HG03095 (cell line): Measurements from ENCODE around the gene UNC5A.
"Not testable (repeated sequence)": the region's sequence is repeated elsewhere in the genome, so short reads cannot be mapped to it uniquely, and the experiment has no call there.

Experiments
- ATAC-seq: cut with Tn5 transposase; IDR thresholded peaks from one replicate; pipeline ENCODE4 v1.9.1; 2021; ENCODE audit warnings: moderate library complexity; ENCODE audit not compliant: unreplicated experiment

UNC5A gene

DNA sequence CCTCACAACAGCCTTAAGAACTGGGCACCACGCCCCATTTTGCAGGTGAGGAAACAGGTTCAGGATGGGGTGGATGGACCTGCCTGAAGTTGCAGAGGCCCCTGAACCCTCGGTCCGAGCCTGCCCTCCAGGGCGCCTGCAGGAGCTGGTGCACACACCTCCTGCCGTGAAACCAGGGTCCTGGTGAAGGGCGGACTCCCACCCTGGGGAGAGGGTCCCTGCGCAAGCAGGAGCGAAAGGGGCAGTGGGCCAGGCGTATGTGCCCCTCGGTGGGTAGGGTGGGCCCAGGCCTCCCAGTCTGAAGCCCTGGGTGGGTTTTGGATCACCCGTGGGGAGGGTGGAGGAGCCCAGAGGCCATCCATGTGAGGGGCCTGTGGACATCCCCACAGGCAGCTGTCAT is 50.9 kb downstream of the UNC5A start:
- no peak for ATAC-seq

DNA sequence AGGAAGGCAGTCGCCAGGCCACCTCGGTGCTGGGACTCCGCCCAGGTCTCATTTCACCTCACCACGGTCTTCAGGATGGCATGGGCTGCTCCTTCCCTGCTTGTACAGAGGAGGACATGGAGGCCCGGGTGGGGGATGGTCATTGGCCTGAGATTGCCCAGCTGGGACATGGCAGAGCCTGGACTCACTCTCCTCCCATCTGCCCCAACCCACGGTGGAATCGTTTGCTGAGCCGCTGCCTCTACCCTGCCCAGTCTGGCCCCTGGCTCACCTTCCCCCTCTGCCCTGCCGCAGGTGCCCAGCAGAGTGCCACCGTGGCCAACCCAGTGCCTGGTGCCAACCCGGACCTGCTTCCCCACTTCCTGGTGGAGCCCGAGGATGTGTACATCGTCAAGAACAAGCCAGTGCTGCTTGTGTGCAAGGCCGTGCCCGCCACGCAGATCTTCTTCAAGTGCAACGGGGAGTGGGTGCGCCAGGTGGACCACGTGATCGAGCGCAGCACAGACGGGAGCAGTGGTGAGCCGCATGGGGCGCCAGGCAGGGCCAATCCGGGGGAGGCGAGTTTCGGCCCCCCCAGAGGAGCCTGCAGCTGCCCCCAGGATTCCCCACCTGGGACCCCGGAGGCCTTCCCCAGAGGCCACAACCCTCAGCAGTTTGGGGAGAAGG is 52.1 kb downstream of the UNC5A start:
- ATAC-seq: no peak

DNA sequence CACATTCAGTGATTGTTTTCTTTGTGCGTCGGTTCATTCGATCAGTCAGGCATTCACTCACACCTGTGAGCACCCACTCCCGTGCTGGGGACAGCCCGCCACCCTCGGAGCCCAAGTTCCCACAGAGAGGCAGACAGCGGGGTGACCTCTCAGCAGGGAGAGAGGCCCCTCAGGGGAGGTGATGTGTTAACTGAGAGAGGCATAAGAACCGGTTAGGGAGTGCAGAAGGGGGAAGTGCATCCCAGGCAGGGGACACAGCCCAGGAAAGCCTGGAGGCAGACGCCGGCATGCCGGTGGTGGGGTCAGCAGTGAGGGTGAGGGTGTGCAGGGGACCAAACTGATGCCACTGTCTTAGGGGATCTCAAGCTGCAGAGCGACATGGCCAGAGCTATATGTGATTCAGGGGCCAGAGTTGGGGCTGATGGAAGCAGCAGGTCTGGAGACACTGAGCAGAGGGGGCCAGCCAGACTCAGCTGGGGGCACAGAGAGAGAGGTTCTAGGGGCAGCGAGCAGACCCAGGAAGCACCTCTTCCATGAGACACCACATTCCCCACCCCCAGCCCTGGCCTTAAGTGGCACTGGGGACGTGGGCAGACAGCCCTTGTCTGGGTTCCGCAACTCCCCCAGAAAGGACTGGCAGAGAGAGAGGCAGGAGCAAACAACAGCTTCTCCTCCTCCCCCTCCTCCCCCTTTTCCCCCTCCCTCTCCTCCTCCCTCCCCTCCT is 52.8 kb downstream of the UNC5A start:
- ATAC-seq: no peak

DNA sequence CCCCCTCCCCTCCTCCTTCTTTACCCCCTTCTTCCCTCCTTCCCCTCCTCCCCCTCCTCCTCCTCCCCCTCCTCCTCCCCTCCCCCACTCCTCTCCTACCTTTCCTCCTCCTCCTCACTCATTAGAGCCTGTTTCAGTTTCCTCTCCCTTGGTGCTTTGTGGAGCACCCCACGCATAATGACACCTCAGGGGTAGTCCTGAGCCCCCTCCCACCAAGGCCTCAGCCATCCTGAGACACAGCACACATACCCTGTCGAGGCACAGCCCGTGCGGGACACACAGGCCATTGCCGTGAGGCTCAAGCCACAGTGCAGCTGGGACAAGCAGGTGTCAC is 53.4 kb downstream of the UNC5A start:
- ATAC-seq: no peak

DNA sequence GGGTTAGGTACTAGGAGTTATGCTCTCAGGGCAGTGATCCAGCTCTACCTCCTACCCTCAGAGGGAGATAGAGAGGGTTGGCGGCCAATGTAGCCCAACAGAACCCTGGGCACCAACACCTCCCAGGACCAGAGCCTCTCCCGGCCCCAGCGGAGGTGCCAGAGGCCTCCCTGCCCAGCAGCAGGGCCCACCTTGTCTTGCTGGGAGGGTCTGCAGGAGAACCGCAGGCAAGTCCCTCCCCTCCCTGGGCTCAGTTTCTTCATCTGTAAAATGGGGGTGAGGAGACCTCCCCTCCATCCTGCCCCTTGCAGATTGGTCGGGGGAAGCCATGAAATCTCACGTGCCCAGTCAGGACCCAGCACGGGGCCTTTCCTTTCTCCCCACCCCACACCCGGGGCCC is 54.4 kb downstream of the UNC5A start:
- ATAC-seq: no peak

DNA sequence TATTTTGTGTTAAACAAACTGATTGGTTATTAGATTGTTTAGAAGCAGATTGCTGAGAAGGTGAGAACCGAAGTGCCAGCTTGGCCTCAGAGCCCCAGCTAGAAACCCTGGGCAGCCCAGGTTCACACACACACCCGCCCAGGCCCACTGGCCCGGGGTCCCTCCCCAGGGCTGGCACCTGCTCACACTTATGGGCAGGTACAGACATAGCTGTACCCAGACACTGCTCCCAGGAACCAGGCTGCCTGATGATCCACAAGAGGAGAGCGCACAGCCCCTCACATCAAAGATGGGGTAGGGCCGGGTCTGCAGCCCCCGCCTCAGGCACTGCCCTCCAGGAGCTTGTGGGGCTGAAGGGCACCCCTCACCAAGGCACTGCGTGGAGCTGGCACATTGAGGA is 55.6 kb downstream of the UNC5A start:
- ATAC-seq: no peak

DNA sequence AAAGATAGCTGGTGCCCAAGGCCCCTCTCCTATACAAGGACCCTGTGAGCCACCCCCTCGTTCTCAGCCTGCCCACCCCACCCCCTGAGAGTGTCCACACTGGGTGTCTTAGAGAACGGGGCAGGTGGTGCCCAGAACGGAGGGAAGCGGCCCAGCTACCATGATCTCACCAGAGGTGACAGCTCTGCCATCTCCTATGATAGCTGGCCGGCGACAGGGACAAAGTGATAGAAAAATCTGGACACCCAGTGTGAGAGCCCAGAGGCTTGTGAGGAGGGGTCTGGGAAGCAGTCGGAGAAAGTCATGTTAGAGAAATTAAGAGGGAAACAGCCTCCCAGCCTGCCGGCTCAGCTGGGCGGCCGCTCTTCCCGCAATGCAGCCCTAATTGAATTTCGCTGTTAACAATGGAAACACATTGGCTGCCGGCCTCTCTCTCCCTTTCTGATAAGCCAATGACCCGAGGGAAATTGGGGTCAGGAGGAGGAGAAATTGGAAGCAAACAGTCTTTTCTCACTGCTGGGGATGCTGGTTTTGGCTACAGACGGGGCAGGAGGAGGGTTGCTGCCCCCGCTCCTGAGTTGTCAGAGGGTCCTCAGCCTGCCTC is 56.5 kb downstream of the UNC5A start:
- ATAC-seq: no peak

DNA sequence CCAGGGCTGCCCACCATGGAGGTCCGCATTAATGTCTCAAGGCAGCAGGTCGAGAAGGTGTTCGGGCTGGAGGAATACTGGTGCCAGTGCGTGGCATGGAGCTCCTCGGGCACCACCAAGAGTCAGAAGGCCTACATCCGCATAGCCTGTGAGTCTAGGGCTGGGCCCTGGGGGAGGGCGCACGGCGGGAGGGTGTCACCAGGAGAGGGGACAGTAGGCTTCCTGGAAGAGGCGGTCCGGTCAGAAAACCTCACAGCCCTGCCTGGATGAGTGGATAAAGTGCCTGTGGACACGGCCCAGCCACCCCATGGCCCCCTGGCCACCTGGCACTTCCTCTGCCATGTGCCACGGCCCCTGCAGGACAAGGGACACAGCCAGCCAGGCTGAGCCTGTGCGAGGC is 57.8 kb downstream of the UNC5A start:
- ATAC-seq: no peak

DNA sequence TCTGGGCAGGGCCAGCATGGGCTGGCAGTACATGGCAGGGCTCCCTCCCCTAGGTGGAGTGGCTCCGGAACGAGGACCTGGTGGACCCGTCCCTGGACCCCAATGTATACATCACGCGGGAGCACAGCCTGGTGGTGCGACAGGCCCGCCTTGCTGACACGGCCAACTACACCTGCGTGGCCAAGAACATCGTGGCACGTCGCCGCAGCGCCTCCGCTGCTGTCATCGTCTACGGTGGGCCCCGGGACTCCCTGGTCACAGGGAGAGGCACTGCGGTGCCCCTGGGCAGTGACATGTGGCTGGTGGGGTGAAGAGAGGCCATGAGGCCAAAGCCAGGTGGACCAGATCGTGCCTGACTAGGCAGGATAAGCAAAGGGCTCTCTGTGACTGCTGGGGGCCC is 58.4 kb downstream of the UNC5A start:
- no peak for ATAC-seq

DNA sequence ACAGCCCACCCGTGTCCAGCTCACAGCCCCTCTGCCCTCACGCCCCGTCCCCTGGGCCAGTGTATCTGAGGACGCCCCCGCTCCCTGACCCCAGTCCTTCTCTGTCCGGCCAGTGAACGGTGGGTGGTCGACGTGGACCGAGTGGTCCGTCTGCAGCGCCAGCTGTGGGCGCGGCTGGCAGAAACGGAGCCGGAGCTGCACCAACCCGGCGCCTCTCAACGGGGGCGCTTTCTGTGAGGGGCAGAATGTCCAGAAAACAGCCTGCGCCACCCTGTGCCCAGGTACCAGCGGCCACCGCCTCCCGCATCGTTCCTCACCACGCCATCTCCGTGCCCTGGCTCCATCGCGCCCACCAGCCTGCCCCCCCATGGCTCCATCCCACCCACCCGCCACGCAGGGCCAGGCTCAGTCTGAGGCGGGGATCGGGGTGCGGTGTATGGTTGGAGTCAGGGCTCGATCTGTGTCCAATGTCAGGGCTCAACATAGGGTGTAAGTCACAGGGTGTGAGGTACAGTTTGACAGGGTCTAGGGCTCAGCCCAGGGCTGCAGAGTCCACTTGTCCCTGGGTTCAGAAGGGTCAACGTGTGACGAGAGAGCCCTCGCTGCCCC is 59.2 kb downstream of the UNC5A start:
- ATAC-seq: no peak

DNA sequence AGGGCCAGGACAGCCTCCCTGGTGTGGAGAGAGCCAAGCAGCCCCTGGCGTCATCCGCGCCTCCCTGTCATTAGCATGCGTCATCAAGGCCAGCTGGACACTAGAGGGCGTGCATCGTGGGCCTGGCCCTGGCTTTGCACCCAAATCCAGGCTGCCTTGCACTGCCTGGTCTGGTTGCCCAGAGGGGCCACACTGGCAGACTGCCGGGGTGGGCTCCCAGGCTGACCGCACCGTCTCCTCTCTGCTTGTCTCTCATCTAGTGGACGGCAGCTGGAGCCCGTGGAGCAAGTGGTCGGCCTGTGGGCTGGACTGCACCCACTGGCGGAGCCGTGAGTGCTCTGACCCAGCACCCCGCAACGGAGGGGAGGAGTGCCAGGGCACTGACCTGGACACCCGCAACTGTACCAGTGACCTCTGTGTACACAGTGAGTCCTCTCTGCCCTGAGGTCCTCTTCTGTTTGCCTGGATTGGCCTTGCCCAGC is 59.8 kb downstream of the UNC5A start:
- ATAC-seq: no peak

DNA sequence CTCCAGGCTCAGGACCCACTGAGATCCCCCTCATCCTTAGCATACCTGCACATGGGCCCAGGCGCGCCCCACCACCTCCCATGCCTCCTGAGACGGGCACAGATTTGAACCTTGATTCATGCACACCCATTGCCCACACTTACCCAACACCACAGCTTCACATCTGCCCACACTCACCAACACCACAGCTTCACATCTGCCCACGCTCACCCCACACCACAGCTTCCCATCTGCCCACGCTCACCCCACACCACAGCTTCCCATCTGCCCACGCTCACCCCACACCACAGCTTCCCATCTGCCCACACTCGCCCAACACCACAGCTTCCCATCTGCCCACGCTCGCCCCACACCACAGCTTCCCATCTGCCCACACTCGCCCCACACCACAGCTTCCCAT is 60.3 kb downstream of the UNC5A start:
- ATAC-seq: not testable (repeated sequence)

DNA sequence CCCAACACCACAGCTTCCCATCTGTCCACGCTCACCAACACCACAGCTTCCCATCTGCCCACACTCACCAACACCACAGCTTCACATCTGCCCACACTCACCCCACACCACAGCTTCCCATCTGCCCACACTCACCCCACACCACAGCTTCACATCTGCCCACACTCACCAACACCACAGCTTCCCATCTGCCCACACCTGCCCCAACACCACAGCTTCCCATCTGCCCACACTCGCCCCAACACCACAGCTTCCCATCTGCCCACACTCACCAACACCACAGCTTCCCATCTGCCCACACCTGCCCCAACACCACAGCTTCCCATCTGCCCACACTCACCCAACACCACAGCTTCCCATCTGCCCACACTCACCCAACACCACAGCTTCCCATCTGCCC is 62.2 kb downstream of the UNC5A start:
- not testable (repeated sequence) for ATAC-seq

DNA sequence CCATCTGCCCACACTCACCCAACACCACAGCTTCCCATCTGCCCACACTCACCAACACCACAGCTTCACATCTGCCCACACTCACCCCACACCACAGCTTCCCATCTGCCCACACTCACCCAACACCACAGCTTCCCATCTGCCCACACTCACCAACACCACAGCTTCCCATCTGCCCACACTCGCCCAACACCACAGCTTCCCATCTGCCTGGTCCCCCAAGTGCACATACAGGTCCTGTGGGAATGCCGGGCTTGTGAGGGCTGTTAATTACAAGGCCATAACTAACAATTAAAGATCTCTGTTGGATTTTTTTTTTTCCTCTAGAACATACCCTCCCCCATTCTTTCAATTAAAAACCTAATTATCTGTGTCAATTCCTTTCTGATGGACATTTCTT is 62.7 kb downstream of the UNC5A start:
- not testable (repeated sequence) for ATAC-seq

DNA sequence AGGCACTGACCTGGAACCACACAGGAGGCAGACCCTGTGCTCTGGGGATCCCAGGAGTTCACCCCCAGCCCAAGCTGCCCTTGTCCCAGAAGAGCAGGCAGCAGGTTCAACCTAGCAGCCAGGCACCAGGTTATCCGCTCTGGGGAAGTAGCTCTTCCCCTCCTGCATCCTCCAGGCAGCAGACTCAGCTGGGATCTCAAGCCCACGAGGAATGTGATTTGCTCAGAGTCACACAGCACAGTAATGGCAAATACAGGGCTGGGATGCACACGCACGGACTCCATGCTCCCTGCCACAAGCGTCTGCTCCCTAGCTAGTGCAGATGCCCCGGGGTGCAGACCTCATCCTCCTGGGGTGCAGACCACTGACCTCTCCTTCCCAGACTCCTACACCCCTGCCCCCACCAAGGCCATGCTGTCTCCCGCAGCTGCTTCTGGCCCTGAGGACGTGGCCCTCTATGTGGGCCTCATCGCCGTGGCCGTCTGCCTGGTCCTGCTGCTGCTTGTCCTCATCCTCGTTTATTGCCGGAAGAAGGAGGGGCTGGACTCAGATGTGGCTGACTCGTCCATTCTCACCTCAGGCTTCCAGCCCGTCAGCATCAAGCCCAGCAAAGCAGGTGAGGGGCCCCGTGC is 63.3 kb downstream of the UNC5A start:
- ATAC-seq: no peak

DNA sequence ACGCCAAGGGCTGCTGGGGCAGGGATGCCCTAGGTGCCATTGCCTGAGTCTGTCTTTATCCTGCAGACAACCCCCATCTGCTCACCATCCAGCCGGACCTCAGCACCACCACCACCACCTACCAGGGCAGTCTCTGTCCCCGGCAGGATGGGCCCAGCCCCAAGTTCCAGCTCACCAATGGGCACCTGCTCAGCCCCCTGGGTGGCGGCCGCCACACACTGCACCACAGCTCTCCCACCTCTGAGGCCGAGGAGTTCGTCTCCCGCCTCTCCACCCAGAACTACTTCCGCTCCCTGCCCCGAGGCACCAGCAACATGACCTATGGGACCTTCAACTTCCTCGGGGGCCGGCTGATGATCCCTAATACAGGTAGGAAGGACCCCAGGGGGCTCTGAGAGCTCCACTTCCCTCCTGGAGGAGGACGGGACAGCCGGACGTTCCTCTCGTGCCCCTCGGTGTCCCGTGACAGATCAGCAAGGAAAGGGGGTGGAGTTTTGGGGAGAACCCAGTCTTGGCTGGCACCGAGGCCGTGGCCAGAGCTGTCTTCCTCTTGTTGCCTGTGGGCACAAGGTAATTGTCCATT is 63.9 kb downstream of the UNC5A start:
- ATAC-seq: no peak

DNA sequence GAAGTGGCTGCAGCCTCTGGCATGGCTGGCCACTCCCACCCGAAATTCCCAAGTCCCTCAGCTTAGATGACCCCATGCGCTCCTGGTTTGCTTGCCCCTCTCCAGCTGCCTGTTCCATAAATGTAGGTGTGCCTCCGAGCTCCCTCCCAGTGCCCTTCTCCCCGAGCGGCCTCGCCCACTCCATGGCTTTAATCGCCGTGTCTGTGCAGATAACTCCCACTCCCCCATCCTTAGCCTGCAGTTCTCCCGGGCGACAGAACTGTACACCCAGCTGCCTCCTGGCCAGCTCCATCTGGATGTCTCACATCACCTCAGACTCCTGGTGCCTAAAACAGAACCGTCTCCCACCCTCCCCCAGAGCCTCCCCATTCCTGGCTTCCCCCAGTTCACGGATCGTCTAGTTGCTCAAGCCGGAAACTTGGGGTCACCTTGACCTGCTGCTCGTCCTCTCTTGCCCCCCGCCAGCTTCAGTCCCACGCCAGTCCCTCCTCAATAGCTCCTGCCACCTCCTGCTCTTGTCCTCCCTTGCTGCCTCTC is 64.7 kb downstream of the UNC5A start:
- no peak for ATAC-seq

DNA sequence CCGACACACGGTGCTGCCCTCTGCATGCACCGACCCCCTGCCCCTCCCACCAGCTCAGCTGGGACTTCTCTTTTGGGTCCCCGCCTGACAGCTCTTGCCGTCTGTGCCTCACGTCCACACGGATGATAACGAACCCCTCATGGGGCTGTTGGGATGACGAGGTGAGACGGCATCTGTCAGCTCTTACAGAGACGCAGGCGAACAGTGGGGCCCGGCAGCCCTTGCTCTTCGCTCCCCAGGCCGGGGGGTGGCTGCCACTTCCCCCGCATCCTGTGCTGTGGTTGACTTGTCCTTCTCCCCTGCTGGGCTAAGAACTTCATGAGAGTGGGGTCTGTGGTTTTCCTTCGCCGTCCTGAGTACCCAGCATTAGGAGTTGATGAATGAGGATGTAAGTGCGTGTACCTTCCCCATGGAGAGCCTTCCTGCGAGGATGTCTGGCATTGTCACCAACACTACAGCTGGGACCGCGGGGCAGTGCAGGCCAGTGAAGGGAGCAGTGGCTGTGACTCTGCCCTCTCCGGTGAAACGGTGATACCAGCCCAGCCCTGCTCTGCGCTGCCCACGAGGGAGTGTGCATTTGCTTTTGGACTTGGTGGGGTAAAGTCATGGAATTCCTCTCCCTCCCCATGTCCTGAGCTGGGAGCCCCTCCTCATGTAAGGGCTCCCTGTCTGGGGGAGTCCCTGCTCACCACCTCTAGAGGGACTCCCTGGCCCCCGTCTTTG is 65.6 kb downstream of the UNC5A start:
- no peak for ATAC-seq

DNA sequence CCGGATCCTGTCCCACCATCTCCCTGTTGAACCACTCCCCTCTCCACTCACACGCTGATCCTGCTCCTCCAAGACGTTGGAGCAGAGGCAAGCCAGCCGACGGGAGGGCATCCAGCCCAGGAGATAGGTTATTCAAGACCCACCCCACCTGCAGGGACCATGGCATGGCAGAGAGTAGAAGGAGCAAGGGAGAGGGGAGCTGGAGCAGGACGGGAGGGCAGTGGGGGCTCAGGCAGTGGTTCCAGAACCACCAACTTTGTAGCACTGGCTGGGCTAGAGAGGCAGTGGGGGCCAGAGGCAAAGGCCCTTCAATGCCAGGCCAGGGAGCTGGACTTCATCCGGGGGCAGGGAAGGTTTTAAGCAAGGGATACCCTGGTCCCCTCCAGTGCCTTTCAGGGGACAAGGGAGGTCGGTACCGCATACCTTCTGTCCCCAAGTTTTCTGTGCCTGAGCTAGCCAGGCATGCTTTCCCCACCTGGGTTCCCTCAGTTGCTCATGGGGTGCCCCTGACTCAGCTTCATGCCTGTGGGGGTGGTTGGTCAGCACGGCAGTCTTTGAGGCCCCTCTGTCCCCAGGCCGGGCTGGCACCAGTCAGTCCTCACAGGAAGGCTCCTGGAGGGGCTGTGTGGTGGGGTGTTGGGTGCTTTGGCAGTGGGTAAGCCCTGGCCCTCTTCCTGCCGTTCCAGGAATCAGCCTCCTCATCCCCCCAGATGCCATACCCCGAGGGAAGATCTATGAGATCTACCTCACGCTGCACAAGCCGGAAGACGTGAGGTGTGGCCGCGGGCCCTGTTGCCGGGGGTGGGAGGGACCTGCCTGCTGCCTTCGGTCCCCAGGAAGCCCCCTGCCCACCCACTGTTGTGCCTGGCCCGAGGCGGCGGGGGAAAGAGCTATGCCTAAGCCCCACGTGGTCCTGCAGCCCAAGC is 66.4 kb downstream of the UNC5A start:
- ATAC-seq: no peak
